ENCODE results near the gene EVI5L.
"Not testable (repeated sequence)": the region's sequence is repeated elsewhere in the genome, so short reads cannot be mapped to it uniquely, and the experiment has no call there.

The EVI5L gene

DNA sequence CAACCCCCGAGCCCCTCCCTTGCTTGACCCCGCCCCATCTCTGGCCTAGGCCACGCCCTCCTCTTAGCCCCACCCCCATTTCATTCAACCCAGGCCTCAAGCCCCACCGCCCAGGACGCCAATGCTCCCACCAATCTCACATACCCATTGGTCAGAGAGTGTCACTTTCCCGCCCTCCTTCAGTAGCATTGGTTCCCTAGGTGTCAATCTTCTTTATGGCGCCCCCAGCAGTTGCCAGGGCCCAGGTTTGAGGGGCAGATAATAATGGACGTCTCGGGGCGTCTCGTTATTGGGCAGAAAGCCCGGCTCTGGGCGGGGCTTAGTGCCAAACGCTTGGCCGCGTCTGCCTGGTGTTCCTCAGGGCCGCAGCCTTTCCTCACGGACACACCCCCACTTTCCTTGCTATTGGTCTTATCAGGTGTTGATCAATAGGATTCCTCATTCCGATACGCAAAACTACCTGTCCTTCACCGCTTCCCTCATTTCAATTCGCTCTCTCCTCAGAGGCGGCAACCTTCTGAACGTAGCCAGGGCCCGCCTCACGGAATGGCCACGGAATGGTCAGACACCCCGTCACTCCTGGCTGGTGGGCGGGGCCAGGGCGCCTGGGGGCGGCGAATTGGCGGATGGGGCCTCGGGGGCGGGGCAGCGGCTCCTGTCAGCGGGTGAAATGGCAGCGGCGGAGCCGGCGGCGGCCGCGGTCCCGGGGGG is at the start of gene EVI5L:
TSS of gene EVI5L (plus strand) at position 658 of the 711 bp plus-strand sequence. CDS start 16,325 bp downstream, outside the sequence.
- peak; percentile 97 for DNase-seq

GRCh38 chr19:7781157-7781556 is 48.9 kb upstream of the EVI5L start:
- DNase-seq = no peak

DNA sequence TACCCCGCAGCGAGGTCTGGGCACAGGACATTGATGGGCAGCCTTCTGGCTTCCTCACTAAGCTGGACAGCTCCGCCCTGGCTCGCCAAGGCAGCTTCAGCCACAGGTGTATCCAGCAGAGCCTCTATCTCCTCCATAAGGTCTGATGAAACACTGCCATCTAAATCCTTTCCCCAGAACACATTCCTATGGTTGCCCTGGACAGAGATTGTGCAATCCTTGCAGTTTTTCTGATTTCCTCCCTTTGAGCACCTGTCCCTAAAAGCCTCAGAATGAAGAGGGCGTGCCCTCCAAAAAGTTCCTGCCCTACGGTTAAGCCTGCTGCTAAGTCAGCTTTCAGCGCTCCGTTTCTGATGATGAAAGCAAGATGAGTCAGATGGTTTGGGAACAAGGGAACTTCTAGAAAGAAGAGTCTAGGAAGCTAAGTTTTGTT is 46.0 kb upstream of the EVI5L start:
- DNase-seq = no peak

DNA sequence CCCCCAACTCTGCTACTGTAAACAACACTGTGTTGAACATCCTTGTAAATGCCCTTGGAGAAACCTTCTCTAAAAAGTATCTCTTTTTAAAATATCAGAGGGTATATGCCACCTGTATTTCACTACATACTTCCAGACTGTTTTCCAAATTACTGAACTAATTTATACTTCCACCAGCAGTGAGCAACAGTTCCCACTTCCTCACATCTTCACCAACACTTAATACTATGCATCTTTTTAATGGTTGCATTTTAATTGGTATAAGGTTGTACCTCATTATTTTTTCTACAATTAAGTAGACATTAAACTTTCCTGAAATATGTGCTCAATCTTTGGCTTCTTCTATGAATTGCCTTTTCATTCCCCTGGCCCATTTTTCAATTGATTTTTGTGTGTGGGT is 45.2 kb upstream of the EVI5L start:
- no peak for DNase-seq

DNA sequence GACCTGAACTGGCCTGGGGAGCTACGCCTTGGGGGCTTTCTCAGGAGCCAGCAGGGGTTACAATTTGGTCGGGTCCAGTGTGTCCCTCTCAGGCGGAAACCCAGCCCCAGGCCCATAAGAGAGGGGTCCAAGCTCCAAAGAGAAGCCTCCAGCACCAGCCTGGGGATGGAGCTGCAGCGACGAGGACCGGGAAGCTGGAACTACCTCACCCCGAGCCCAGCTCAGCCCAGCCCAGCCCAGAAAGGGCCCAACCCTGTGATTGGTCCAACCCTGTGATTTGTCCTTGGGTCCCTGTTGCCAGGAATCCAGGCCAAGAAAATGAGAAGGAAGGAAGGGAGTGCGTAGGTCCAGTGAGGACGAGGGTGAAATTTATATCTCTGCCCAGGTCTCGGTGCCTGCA is 42.9 kb upstream of the EVI5L start:
- DNase-seq = no peak

GRCh38 chr19:7787602-7788177 is 42.3 kb upstream of the EVI5L start:
- no peak for DNase-seq

DNA sequence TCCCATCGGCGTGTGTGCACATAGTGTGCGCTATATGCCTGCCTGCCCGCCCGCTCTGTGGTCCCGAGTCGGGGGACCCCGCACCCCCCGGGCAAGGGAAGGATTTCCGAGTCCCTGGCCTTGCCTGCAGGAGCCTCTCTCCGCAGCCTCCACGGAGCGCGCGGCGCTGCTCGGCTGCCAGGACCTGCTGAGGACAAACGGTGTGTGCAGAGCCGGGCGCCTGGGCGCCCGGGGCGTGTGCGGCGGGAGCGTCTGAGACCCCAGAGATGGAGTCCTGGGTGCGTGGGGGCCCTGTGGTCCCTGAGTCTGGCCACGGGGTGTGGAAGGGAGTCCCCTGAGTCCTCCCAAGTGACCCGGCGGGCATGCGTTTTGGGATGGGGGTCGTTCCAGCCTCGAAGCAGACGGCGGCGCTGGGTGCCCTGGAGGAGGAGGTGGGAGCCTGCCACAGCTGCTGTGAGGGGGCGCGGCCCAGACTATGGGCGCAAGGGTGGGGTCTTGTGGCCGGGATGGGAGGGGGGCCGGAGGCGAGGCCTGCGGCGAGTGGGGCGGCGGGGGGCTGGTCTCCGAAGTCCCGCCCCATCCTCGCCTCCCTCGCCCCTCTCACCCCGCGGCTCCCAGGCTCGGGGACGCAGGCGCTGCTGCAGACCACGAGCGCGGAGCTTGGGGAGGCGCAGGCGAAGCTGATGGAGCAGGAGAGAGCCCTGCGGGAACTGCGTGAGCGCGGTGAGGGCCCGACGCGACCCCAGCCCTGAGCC is 41.7 kb upstream of the EVI5L start:
- DNase-seq = no peak

DNA sequence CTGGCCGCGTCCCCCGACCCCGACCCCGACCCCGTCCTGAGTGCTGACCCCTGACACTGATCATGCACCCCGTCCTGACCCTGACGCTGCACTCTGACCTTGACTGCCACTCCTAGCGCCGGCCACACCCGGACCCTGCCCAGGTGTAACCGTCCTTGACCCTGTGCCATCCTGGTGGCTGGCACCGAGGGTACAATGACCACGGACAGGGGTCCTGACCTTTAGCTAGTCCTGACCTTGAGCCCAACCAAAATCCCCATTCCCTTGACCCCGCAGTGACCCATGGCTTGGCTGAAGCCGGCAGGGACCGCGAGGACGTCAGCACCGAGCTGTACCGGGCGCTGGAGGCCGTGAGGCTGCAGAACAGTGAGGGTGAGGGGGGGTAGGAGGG is 41.1 kb upstream of the EVI5L start:
- no peak for DNase-seq

GRCh38 chr19:7789447-7789846 is 40.6 kb upstream of the EVI5L start:
- DNase-seq = no peak

DNA sequence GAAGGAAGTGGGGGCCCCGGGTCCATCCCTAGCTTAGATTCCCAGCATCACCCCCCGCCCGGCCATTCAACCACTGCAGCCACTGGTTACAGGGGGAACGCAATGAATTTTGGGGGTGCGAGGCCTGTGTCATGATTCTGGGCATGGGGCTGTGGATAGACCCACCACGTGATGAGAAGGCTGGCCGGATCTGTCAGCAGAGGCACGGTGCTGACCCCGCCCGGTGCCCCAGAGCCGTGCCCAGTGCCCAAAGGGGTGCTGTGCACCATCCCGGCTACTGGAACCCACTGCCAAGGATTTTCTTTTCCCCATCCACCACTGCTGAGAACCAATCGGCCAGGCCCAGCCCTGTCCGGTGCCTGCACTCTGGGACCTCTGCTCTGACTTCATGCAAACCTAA is 39.6 kb upstream of the EVI5L start:
- DNase-seq = no peak

DNA sequence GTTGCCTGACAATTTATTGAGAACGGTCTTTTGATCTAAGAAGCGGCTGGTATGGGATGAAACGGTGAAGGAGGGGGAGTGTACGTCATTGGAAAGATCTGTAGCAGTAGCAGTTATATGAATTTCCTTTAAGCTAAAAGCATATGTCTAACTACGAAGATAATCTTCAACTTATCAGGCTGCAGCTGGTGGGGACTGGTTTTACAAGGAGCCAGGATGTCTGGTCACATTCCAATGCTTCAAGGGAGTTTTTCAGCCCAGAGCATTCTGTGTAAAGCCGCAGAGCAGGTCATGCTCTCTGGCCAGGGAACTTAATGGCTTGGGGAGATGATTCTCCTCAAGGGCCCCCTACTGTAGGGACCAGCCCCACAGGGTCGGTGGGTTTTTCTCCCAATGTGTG is 37.7 kb upstream of the EVI5L start:
- no peak for DNase-seq

DNA sequence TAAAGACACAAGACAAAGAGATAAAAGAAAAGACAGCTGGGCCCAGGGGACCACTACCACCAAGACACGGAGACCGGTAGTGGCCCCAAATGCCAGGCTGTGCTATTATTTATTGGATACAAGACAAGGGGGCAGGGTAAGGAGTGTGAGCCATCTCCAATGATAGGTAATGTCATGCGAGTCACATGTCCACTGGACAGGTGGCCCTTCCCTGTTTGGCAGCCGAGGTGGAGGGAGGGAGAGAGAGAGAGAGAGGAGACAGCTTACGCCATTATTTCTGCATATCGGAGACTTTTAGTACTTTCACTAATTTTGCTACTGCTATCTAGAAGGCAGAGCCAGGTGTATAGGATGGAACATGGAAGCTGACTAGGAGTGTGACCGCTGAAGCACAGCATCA is 37.3 kb upstream of the EVI5L start:
- DNase-seq = not testable (repeated sequence)

DNA sequence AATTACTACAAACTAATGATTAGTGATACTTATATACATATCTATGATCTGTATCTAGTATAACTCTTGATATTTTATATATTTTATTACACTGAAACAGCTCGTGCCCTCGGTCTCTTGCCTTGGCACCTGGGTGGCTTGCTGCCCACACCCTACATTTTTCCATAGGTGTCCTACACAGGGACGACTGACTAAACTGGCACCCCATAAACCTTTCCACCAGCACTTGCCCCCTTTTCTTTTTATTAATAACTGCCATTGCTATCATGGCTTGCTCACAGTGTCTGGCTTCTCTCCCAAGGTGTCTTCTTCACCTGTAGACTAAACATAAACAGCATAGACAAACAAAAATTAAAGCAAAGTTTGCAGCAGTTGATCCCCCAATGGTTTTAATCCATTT is 36.5 kb upstream of the EVI5L start:
- no peak for DNase-seq

GRCh38 chr19:7795555-7796161 is 34.4 kb upstream of the EVI5L start:
- DNase-seq = peak; percentile 63

GRCh38 chr19:7799640-7800355 is 30.2 kb upstream of the EVI5L start:
- DNase-seq = peak; percentile 41

- no peak for DNase-seq
These were observed 28.9 kb upstream of the EVI5L start for GRCh38 chr19:7801020-7801570.

DNA sequence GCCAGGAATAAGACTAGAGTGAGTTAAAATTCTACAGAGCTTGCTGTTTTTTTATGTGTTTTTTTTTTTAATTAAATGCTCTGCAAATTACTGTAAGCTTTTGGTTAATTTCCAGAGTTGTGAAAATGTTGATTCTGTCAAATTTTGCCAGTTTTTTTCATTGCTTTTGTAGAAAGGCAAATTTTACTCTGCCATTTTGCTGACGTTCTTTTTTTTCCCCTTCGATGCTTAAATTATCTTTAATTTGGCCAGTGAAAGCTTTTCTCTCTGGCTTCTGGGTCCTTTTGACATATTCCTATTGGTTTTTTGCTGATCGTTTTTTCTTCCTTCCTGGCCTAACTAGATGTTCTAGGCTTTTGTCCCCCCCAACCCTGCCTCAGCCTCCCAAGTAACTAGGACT is 23.8 kb upstream of the EVI5L start:
- DNase-seq = no peak

- DNase-seq = no peak
These were observed 23.1 kb upstream of the EVI5L start for GRCh38 chr19:7806876-7807275.

DNA sequence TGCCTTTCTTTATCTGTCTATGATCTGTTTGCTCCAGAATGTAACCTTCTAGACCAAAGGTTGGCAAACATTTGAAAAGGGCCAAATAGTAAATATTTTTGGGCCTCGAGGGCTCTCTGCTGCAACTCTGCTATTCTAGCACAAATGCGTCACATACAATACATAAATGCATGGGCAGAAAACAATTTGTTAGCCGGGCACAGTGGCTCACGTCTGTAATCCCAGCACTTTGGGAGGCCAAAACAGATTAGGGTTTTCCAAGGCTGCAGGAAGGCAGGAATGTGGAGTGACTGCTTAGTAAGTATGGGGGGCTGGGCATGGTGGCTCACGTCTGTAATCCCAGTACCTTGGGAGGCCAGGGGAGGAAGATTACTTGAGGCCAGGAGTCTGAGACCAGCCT is 21.9 kb upstream of the EVI5L start:
- no peak for DNase-seq

DNA sequence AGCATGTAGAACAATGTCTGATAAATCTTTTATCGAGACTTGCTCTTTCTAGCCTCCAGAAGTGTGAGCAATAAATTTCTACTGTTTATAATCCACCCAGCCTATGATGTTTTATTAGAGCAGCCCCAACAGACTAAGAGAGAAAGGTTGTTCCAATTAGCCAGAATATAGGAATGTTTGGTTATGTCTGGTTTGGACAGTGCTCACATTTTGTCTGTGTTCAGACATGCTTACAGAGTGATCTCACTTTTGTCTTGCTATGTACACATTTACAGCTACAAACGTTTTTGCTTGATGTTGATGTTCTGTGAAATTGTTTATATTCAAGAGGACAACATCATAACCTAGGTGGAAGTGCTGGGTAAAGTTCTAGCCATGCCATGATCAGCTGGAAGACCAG is 18.0 kb upstream of the EVI5L start:
- DNase-seq = no peak

DNA sequence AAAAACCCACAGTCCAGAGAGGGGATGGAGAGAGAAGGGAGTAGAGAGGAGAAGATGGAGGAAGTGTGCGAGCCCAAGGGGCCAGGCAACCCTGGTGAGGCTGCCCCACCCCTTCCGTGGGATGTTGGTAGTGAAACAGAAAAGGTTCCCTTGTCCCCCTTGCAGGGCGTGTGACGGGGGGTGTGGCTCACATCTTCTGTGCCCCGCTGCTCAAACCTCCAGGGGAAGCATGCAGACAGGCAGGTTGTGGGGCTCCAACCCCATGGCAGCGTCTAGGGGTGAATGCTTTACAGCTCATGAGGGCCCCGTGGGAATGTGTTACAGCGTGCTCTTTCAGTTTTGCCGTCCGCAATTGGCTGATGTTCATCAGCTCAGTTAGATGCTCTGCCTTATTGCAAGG is 14.7 kb upstream of the EVI5L start:
- no peak for DNase-seq

GRCh38 chr19:7816040-7816439 is 14.0 kb upstream of the EVI5L start:
- not testable (repeated sequence) for DNase-seq

- DNase-seq = no peak
These were observed 12.2 kb upstream of the EVI5L start for GRCh38 chr19:7817801-7818200.
